H7 (cell line): ENCODE measurements around the gene CFAP90. TPM values are rescaled to one million over a fixed set of nuclear protein-coding genes. Genes with fewer than 3 reads are reported as not detected.

Experiments used
- DNase-seq: peaks from one replicate; pipeline ENCODE4 v3.0.0; 2012
- H3K27me3 ChIP-seq: 2 replicates; pipeline ENCODE4 v1.6.0; 2011; ENCODE audit warnings: mild to moderate bottlenecking, low read length; ENCODE audit not compliant: control insufficient read depth, insufficient read depth
- H3K36me3 ChIP-seq: replicated peaks from 2 replicates; pipeline ENCODE4 v1.5.1; 2011; ENCODE audit warnings: low read length; ENCODE audit not compliant: control insufficient read depth, insufficient read depth
- H3K4me3 ChIP-seq: 2 replicates; pipeline ENCODE4 v1.5.1; 2011; ENCODE audit warnings: low read depth, mild to moderate bottlenecking, control low read depth, low read length, moderate library complexity; ENCODE audit not compliant: insufficient read depth
- total RNA-seq: library from RNA; depleted of rRNA; stranded (reverse); fragments of >200 nt; shearing (Covaris generic); gene quantifications from 2 replicates; pipeline ENCODE4 v1.2.3, GENCODE V29; 2014; rRNA removed

The CFAP90 gene
- total RNA-seq, 1 experiment from 2014 or later = not detected

GRCh38 chr5:7794311-7794710, 56.6 kb downstream of the CFAP90 start:
- no peaks in the 10 kb centered on the region for H3K27me3 ChIP-seq
- DNase-seq = peak; percentile 51
- H3K4me3 ChIP-seq = no peak overlapping the region
- peaks cover 4% of the 10 kb centered on the region for H3K36me3 ChIP-seq

GRCh38 chr5:7793895-7794294, 57.0 kb downstream of the CFAP90 start:
- Histone ChIP-seq H3K36me3 (peaks cover 4% of the 10 kb centered on the region), H3K27me3 (no peaks in the 10 kb centered on the region), H3K4me3 (no peak overlapping the region)
- no peak for DNase-seq

- DNase-seq = no peak
- Histone ChIP-seq H3K4me3 (no peak overlapping the region), H3K36me3 (peaks cover 9% of the 10 kb centered on the region), H3K27me3 (no peaks in the 10 kb centered on the region)
Measured at GRCh38 chr5:7789567-7789966, 61.4 kb downstream of the CFAP90 start.

GRCh38 chr5:7787770-7788169, 63.2 kb downstream of the CFAP90 start:
- Histone ChIP-seq H3K27me3 (no peaks in the 10 kb centered on the region), H3K4me3 (no peak overlapping the region), H3K36me3 (peaks cover 7% of the 10 kb centered on the region)
- no peak for DNase-seq

GRCh38 chr5:7784683-7785380, 66.1 kb downstream of the CFAP90 start:
- no peak for DNase-seq
- Histone ChIP-seq H3K27me3 (no peaks in the 10 kb centered on the region), H3K4me3 (no peak overlapping the region), H3K36me3 (peaks cover 5% of the 10 kb centered on the region)

- no peak for DNase-seq
- no peaks in the 10 kb centered on the region for H3K27me3 ChIP-seq
- peaks cover 10% of the 10 kb centered on the region for H3K36me3 ChIP-seq
- no peak overlapping the region for H3K4me3 ChIP-seq
Measured at GRCh38 chr5:7781899-7782298, 69.0 kb downstream of the CFAP90 start.

Other genes starting within 250 kb of the CFAP90 start
- gene FASTKD3, start 17.9 kb upstream of the CFAP90 start, total RNA-seq = 15.4 and 16.4 TPM in 2 replicates
- 30.3 and 31.2 TPM in 2 replicates for gene MTRR, start 18.0 kb upstream of the CFAP90 start, total RNA-seq